HG03521 (cell line): ENCODE measurements around the gene OCRL.

Source experiments
- ATAC-seq: cut with Tn5 transposase; IDR thresholded peaks from one replicate; pipeline ENCODE4 v1.9.1; 2021; ENCODE audit warnings: mild to moderate bottlenecking, moderate library complexity; ENCODE audit not compliant: unreplicated experiment

The OCRL gene

DNA sequence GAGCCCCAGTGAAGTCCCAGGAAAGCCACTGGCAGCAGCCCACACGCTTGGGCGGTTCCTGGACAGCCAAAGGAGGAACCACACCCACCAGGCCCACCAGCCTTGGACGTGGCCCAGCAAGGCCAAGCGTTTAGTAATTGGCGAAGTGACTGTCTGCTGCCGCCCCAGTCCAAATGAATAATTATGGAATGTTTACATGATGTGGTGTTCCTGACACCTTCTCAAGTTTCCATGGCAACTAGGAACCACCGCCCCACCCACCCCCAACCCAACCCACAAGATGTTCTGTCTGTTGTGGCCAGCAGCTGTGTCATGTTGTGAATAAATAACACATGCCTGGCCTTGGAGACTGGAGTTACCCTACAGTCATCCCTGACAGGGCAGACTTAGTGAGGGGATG lies 92.4 kb downstream of the OCRL start:
- no peak for ATAC-seq

DNA sequence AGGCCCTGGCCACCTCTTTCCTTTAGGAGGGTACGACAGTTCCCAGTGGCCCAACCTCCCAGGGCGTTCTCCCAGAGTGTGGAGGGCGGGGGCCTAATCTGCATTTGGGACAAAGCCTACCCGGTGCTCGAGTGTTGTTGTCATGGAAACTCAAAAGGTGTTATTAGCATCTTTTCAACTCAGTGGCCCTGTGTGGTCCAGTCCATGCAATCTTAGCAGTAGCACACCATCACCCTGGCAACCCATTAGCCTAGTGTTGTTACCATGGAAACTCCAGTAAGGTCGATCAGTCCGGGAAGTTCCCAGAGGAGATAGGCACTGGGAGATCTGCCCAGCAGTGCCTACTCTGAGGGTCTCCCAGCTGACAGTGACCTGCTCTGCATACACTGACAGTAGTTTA lies 94.5 kb downstream of the OCRL start:
- ATAC-seq = no peak

DNA sequence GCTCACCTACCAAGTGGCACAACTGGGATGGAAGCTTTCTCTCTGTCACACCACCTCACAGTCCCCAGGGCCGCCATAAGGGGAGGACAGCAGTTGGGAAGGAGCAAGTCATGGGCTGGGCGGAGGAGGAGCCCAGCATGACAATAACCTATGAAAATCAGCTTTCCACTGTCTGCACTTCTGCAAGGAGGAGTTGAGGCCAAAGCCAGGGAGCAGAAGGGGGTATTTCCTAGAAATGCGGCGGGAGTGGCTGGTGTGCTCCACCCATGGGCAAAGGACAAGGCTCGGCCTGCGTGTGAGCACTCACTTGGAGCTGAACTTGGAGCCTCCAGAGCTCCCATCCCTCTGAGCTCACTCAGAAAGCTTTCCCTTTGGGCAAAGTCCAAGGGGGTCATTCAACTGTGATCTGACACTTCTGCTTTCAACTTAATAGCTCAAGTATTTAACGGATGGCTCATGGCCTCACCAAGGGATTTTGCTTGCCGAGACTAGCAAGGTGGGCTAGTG lies 96.2 kb downstream of the OCRL start:
- ATAC-seq = no peak

DNA sequence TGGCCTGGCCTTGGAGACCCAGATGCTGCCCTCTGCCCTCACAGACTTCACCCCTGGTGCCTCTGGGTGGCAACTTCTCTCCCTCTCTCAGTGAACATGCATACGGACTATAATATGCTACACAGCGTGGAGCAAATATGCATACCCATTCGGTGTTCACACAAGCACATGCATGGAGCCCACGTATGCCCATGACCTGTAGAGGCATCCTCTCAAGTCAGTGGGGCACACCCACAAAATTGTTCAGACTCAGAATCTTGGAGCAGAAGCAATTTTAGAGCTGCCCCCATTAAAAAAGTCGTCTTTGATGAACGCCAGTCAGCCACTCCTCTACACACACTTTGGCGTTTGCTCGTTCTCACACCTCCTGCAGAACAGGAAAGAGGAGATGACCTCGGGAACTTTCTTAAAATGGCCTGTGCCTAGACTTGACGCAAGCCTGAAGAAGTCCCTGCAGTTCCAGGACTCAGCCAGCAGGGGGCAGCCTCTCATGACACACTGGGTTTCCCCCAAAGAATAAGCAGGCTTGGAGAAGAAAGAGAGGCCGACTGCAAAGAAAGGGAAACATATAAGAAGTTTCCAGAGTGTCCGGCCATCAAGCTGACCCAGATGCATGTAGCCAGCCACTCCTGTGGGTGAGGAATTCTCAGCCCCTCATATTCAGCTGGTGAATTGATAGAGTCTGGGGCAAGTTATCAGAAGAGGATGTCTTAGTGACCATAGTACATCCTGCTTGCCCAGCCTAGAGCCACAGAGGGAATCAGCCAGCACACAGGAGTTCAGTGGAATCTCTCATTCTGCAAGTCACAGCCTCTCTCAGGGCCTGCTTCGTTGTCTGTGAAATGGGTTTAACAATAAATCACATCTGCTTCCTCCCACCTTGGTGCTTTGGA lies 97.4 kb downstream of the OCRL start:
- ATAC-seq = no peak

DNA sequence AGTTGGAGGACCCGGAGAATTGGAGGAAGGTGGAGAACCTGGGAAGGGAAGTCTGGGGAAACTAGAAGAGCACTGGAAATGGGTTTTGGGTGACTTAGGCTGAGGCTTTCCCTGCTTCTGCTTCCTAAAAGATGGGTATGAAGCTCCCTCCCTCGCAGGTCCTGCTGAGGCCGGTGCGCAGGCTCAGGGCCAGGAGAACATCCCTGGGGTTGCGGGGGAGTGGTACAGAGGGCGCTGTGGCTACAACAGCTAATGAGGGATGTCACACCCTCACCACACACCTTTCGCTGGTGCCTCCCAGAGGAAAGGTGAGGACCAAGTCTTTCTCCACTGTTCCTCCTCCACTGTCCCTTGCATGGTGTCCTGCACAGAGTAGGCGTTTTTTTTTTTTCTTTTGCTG lies 98.9 kb downstream of the OCRL start:
- ATAC-seq = no peak

DNA sequence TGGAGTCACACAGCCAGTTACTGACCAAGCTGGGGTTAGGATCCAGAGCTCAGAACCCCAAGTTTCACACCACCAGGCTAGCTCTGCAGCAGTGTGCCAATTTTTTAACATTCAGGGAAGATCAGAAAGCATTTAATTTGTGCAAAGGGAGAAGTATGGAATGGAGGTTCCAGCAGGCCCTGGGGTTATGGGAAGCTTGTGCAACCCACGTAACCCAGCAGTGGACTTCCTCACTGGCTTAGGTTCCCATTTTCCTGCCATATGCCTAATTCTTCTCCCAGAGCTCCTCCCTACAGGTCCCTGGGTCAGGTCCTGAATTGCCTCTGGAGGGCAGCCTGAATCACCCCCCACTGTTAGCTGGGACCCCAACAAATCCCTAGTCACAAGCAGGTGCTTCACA lies 100.7 kb downstream of the OCRL start:
- ATAC-seq = no peak

DNA sequence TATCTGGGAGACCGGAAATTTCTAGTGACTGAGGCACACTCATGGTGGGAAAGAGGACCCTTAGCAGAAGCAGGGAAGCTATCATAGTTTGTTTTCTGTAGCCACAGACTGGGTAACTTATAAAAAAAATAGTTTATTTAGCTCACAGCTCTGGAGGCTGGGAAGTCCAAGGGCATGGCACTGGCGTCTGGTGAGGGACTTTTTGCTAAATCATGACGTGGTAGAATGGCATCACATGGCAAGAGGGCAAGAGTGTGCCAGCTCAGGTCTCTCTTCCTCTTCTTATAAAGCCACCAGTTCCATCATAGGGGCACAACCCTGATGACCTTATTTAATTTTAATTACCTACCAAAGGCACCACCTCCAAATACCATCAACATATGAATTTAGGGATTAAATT lies 101.4 kb downstream of the OCRL start:
- ATAC-seq = no peak

DNA sequence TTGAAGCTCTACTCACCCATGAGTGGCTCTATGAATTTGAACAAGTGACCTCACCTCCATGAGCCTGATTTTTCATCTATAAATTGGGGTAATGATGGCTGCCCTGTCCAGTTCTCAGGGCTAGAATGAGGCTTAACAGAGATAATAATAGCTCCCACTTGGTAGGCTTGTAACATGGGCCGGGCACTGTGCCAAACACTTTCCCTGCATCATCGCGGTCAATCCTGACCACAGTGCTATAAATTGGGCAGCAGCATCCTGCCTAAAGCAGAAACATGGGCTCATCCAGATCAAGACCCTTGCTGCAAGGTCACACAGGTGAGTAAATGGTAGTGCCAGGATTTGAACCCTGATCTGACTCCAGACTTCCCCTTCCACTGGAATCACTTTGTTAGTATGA lies 101.9 kb downstream of the OCRL start:
- no peak for ATAC-seq
